SU-DHL-6 (cell line): ENCODE measurements around the gene PPP1R8.

Source experiments
- H2AFZ ChIP-seq: fragments of 200-600 bp; sonication (generic); 2 replicates; pipeline ENCODE4 v1.6.1; 2014; ENCODE audit warnings: low read depth, mild to moderate bottlenecking, moderate library complexity, mixed read lengths, antibody characterized with exemption, low read length; ENCODE audit not compliant: severe bottlenecking
- H3F3A ChIP-seq: fragments of 200-600 bp; shearing (Covaris generic); 2 replicates; pipeline ENCODE4 v1.6.0; 2016; ENCODE audit warnings: antibody characterized with exemption, mild to moderate bottlenecking; ENCODE audit not compliant: insufficient read depth
- H3K27ac ChIP-seq: fragments of 200-600 bp; sonication (generic); 2 replicates; pipeline ENCODE4 v1.5.1; 2016; ENCODE audit warnings: low read depth, mild to moderate bottlenecking, low read length, moderate library complexity, mixed read lengths
- H3K27me3 ChIP-seq: fragments of 200-600 bp; sonication (generic), shearing (Covaris generic); 2 replicates; pipeline ENCODE4 v1.6.0; 2014; ENCODE audit warnings: mild to moderate bottlenecking, low read length
- H3K36me3 ChIP-seq: fragments of 200-600 bp; sonication (generic); 2 replicates; pipeline ENCODE4 v1.6.1; 2014; ENCODE audit warnings: mild to moderate bottlenecking, low read length, mixed read lengths
- H3K4me2 ChIP-seq: fragments of 300-600, 200-600 bp; shearing (Covaris generic), sonication (generic); 2 replicates; pipeline ENCODE4 v1.6.0; 2014; ENCODE audit warnings: low read length, low read depth, mild to moderate bottlenecking; ENCODE audit not compliant: poor library complexity, severe bottlenecking
- H3K4me3 ChIP-seq: fragments of 200-600 bp; sonication (generic); 2 replicates; pipeline ENCODE4 v1.5.1; 2014; ENCODE audit warnings: antibody characterized with exemption, low read length, mild to moderate bottlenecking, mixed read lengths; ENCODE audit not compliant: insufficient read depth, poor library complexity, severe bottlenecking
- H3K79me2 ChIP-seq: fragments of 200-600 bp; sonication (generic); 2 replicates; pipeline ENCODE4 v1.6.1; 2014; ENCODE audit warnings: mild to moderate bottlenecking, low read length, moderate library complexity; ENCODE audit not compliant: insufficient read depth
- H3K9ac ChIP-seq: fragments of 200-600 bp; sonication (generic); 2 replicates; pipeline ENCODE4 v1.7.0; 2014; ENCODE audit warnings: mild to moderate bottlenecking, low read length
- H3K9me2 ChIP-seq: fragments of 200-600 bp; sonication (generic); replicated peaks from 2 replicates; pipeline ENCODE4 v1.6.1; 2014; ENCODE audit warnings: low read length; ENCODE audit not compliant: insufficient read depth
- H3K9me3 ChIP-seq: fragments of 200-600 bp; sonication (generic); 2 replicates; pipeline ENCODE4 v1.6.1; 2014; ENCODE audit warnings: low read length, mixed read lengths; ENCODE audit not compliant: insufficient read depth
- H4K20me1 ChIP-seq: fragments of 200-600 bp; sonication (generic); 2 replicates; pipeline ENCODE4 v1.6.1; 2014; ENCODE audit warnings: low read depth, mild to moderate bottlenecking, antibody characterized with exemption, low read length, moderate library complexity, mixed read lengths
- CTCF ChIP-seq: fragments of 200-600 bp; sonication (generic); IDR thresholded peaks from one replicate; pipeline ENCODE4 v1.5.1; 2017; ENCODE audit warnings: antibody characterized with exemption, mild to moderate bottlenecking, low read length, moderate library complexity; ENCODE audit not compliant: insufficient read depth, poor library complexity, severe bottlenecking
- EZH2phosphoT487 ChIP-seq: fragments of 200-600 bp; sonication (generic), shearing (Covaris generic); conservative IDR thresholded peaks from 2 replicates; pipeline ENCODE4 v1.6.1; 2018; ENCODE audit warnings: mild to moderate bottlenecking, antibody characterized with exemption, low read length, moderate library complexity, mixed read lengths

Gene PPP1R8

GRCh38 chr1:27886353-27886679 lies 55.7 kb downstream of the PPP1R8 start:
- H3K36me3 ChIP-seq, result 0 out of 2 replicates have a peak, but pooled peaks cover 4% of the 10 kb centered on the region

GRCh38 chr1:27886744-27887143 lies 56.2 kb downstream of the PPP1R8 start:
- Histone ChIP-seq H3K9me2 (no peaks in the 10 kb centered on the region), H3K9me3 (no peaks in the 10 kb centered on the region), H3K9ac (no peak overlapping the region), H3K36me3 (peaks cover 6% of the 10 kb centered on the region; the same call in 1 of the 2 replicates), H3K4me3 (no peak overlapping the region), H3K4me2 (no peak overlapping the region), H3K79me2 (no peaks in the 10 kb centered on the region), H3K27ac (no peak overlapping the region), H2AFZ (no peak overlapping the region), H4K20me1 (no peaks in the 10 kb centered on the region), H3K27me3 (no peaks in the 10 kb centered on the region), H3F3A (peaks cover 15% of the 10 kb centered on the region)
- TF ChIP-seq EZH2phosphoT487 (no peak), CTCF (no peak)

More at GRCh38 chr1:27886353-27886679, 55.7 kb downstream of the PPP1R8 start:
- Histone ChIP-seq H3K27me3 (no peaks in the 10 kb centered on the region), H3K79me2 (no peaks in the 10 kb centered on the region), H3F3A (peaks cover 10% of the 10 kb centered on the region), H3K4me2 (no peak overlapping the region), H3K4me3 (no peak overlapping the region), H3K9me2 (no peaks in the 10 kb centered on the region), H2AFZ (no peak overlapping the region), H3K27ac (no peak overlapping the region), H3K9me3 (no peaks in the 10 kb centered on the region), H4K20me1 (no peaks in the 10 kb centered on the region), H3K9ac (no peak overlapping the region)
- TF ChIP-seq EZH2phosphoT487 (no peak), CTCF (no peak)

- Histone ChIP-seq H3K9me2 (no peaks in the 10 kb centered on the region), H3K36me3 (peaks cover 13% of the 10 kb centered on the region; the same call in 1 of the 2 replicates), H3F3A (peaks cover 21% of the 10 kb centered on the region), H3K9ac (no peak overlapping the region), H3K4me2 (no peak overlapping the region), H3K27ac (no peak overlapping the region), H2AFZ (no peak overlapping the region), H3K9me3 (no peaks in the 10 kb centered on the region), H4K20me1 (no peaks in the 10 kb centered on the region), H3K27me3 (no peaks in the 10 kb centered on the region), H3K79me2 (no peaks in the 10 kb centered on the region), H3K4me3 (no peak overlapping the region)
- TF ChIP-seq EZH2phosphoT487 (no peak), CTCF (no peak)
Measured at GRCh38 chr1:27887215-27888021, 56.8 kb downstream of the PPP1R8 start.
